ENCODE results near the gene RRAGD.

The RRAGD gene

GRCh38 chr6:89352278-89353117 lies 59.6 kb downstream of the RRAGD start, which contains the start of gene UBE2J1:
Gene UBE2J1, minus strand, starts transcription at chr6:89352722. Its CDS starts 153 bp downstream, at chr6:89352569.
- under 1% methylated on average over 98 of the region's 102 CpGs for WGBS
- H3K27ac ChIP-seq (ENCODE audit: low read length, poor library complexity, severe bottlenecking) = peak within 1 kb of the TSS; percentile 28
- peak within 1 kb of the TSS; percentile 82 for H3K4me2 ChIP-seq (ENCODE audit: low read length, poor library complexity, severe bottlenecking)
- H4K8ac ChIP-seq (ENCODE audit: low read length) = peak within 1 kb of the TSS; percentile 97
- H3K9ac ChIP-seq (ENCODE audit: low read length) = peak within 1 kb of the TSS; percentile 96
- peaks cover 0 to 2% of the 10 kb centered on the region in 2 experiments for H3K36me3 ChIP-seq (ENCODE audit: control insufficient read depth in 1 of 2, insufficient read depth in 2 of 2, low read depth in 1 of 2, low read length in 2 of 2)
- peak within 1 kb of the TSS; percentile 97 to 99 for H3K4ac ChIP-seq (ENCODE audit: low read depth in 1 of 2, low read length in 2 of 2)
- H3K14ac ChIP-seq (ENCODE audit: low read length in 2 of 2) = peak within 1 kb of the TSS in 1 of 2 experiments; percentile 98
- H2BK15ac ChIP-seq (ENCODE audit: low read depth, poor library complexity, severe bottlenecking) = peak within 1 kb of the TSS; percentile 99
- peaks cover 2% of the 10 kb centered on the region for H3K79me1 ChIP-seq (replicated peaks; ENCODE audit: low read length, poor library complexity, severe bottlenecking)
- H3K4me3 ChIP-seq (ENCODE audit: insufficient read depth in 1 of 2, low read depth in 1 of 2, low read length in 2 of 2) = peak within 1 kb of the TSS; percentile 85 to 94
- peak within 1 kb of the TSS; percentile 97 for H2BK120ac ChIP-seq (ENCODE audit: low read depth, low read length)
- H2AFZ ChIP-seq (ENCODE audit: low read depth, low read length) = peak within 1 kb of the TSS; percentile 82
- H3K4me1 ChIP-seq (ENCODE audit: control insufficient read depth, insufficient read depth, low read depth, low read length) = peaks cover 13% of the 10 kb centered on the region
- peak within 1 kb of the TSS; percentile 97 for H4K91ac ChIP-seq (ENCODE audit: low read length)
- peak within 1 kb of the TSS; percentile 54 to 83 for H3K23ac ChIP-seq (ENCODE audit: low read length in 2 of 2)
- no peak within 1 kb of the TSS for H2AK5ac ChIP-seq (ENCODE audit: low read length, severe bottlenecking)
- peak within 1 kb of the TSS; percentile 97 to 99 for H3K18ac ChIP-seq (ENCODE audit: low read depth in 1 of 2, low read length in 2 of 2)
- H2BK12ac ChIP-seq (ENCODE audit: low read length in 2 of 2) = peak within 1 kb of the TSS; percentile 82 to 84
- no peaks in the 10 kb centered on the region for H3K9me3 ChIP-seq (ENCODE audit: control insufficient read depth, low read length)
- DNase-seq = peak; percentile 95
- peak within 1 kb of the TSS; percentile 71 for H2BK5ac ChIP-seq (ENCODE audit: low read depth, low read length, poor library complexity, severe bottlenecking)
- H3K27me3 ChIP-seq (ENCODE audit: control insufficient read depth in 1 of 2, insufficient read depth in 1 of 2, low read length in 2 of 2) = no peaks in the 10 kb centered on the region

- peak overlapping the region; percentile 97 for H4K8ac ChIP-seq (ENCODE audit: low read length)
- peak overlapping the region; percentile 96 for H3K9ac ChIP-seq (ENCODE audit: low read length)
- peak; percentile 31 for DNase-seq
- H2BK15ac ChIP-seq (ENCODE audit: low read depth, poor library complexity, severe bottlenecking) = no peak overlapping the region
- peak overlapping the region in 1 of 2 experiments; percentile 90 for H3K14ac ChIP-seq (ENCODE audit: low read length in 2 of 2)
- H3K4me1 ChIP-seq (ENCODE audit: control insufficient read depth, insufficient read depth, low read depth, low read length) = peaks cover 13% of the 10 kb centered on the region
- H3K79me1 ChIP-seq (replicated peaks; ENCODE audit: low read length, poor library complexity, severe bottlenecking) = peaks cover 2% of the 10 kb centered on the region
- H2BK12ac ChIP-seq (ENCODE audit: low read length in 2 of 2) = peak overlapping the region; percentile 54 to 82
- no peaks in the 10 kb centered on the region for H3K9me3 ChIP-seq (ENCODE audit: control insufficient read depth, low read length)
- H3K18ac ChIP-seq (ENCODE audit: low read depth in 1 of 2, low read length in 2 of 2) = peak overlapping the region; percentile 97 to 99
- peak overlapping the region; percentile 97 to 99 for H3K4ac ChIP-seq (ENCODE audit: low read depth in 1 of 2, low read length in 2 of 2)
- peak overlapping the region; percentile 28 for H3K27ac ChIP-seq (ENCODE audit: low read length, poor library complexity, severe bottlenecking)
- peak overlapping the region; percentile 97 for H4K91ac ChIP-seq (ENCODE audit: low read length)
- no peak overlapping the region for H2BK5ac ChIP-seq (ENCODE audit: low read depth, low read length, poor library complexity, severe bottlenecking)
- peak overlapping the region; percentile 82 for H3K4me2 ChIP-seq (ENCODE audit: low read length, poor library complexity, severe bottlenecking)
- peak overlapping the region; percentile 85 to 94 for H3K4me3 ChIP-seq (ENCODE audit: insufficient read depth in 1 of 2, low read depth in 1 of 2, low read length in 2 of 2)
- H3K36me3 ChIP-seq (ENCODE audit: control insufficient read depth in 1 of 2, insufficient read depth in 2 of 2, low read depth in 1 of 2, low read length in 2 of 2) = peaks cover 0 to 2% of the 10 kb centered on the region in 2 experiments
- H3K27me3 ChIP-seq (ENCODE audit: control insufficient read depth in 1 of 2, insufficient read depth in 1 of 2, low read length in 2 of 2) = no peaks in the 10 kb centered on the region
- peak overlapping the region; percentile 44 to 83 for H3K23ac ChIP-seq (ENCODE audit: low read length in 2 of 2)
- WGBS = 10% methylated on average over 3 of the region's 12 CpGs
- H2AK5ac ChIP-seq (ENCODE audit: low read length, severe bottlenecking) = no peak overlapping the region
- H2AFZ ChIP-seq (ENCODE audit: low read depth, low read length) = peak overlapping the region; percentile 82
- no peak overlapping the region for H2BK120ac ChIP-seq (ENCODE audit: low read depth, low read length)
Measured at GRCh38 chr6:89351671-89352277, 60.3 kb downstream of the RRAGD start.

GRCh38 chr6:89350281-89350966 lies 61.6 kb downstream of the RRAGD start:
- H3K79me1 ChIP-seq (replicated peaks; ENCODE audit: low read length, poor library complexity, severe bottlenecking) = peaks cover 5% of the 10 kb centered on the region
- no peak overlapping the region for H2BK5ac ChIP-seq (ENCODE audit: low read depth, low read length, poor library complexity, severe bottlenecking)
- WGBS = 69% methylated on average over 3 of the region's 4 CpGs
- H3K36me3 ChIP-seq (ENCODE audit: control insufficient read depth in 1 of 2, insufficient read depth in 2 of 2, low read depth in 1 of 2, low read length in 2 of 2) = peaks cover 0 to 2% of the 10 kb centered on the region in 2 experiments
- no peak overlapping the region for H3K18ac ChIP-seq (ENCODE audit: low read depth in 1 of 2, low read length in 2 of 2)
- no peaks in the 10 kb centered on the region for H3K27me3 ChIP-seq (ENCODE audit: control insufficient read depth in 1 of 2, insufficient read depth in 1 of 2, low read length in 2 of 2)
- no peak overlapping the region for H2BK12ac ChIP-seq (ENCODE audit: low read length in 2 of 2)
- H4K8ac ChIP-seq (ENCODE audit: low read length) = no peak overlapping the region
- H3K4me1 ChIP-seq (ENCODE audit: control insufficient read depth, insufficient read depth, low read depth, low read length) = peaks cover 18% of the 10 kb centered on the region
- peak; percentile 37 for DNase-seq
- no peak overlapping the region for H3K23ac ChIP-seq (ENCODE audit: low read length in 2 of 2)
- peak overlapping the region in 1 of 2 experiments; percentile 94 for H3K4me3 ChIP-seq (ENCODE audit: insufficient read depth in 1 of 2, low read depth in 1 of 2, low read length in 2 of 2)
- no peak overlapping the region for H4K91ac ChIP-seq (ENCODE audit: low read length)
- H3K27ac ChIP-seq (ENCODE audit: low read length, poor library complexity, severe bottlenecking) = no peak overlapping the region
- H2BK120ac ChIP-seq (ENCODE audit: low read depth, low read length) = no peak overlapping the region
- H3K9me3 ChIP-seq (ENCODE audit: control insufficient read depth, low read length) = no peaks in the 10 kb centered on the region
- no peak overlapping the region for H2BK15ac ChIP-seq (ENCODE audit: low read depth, poor library complexity, severe bottlenecking)
- no peak overlapping the region for H3K4ac ChIP-seq (ENCODE audit: low read depth in 1 of 2, low read length in 2 of 2)
- no peak overlapping the region for H2AFZ ChIP-seq (ENCODE audit: low read depth, low read length)
- H2AK5ac ChIP-seq (ENCODE audit: low read length, severe bottlenecking) = no peak overlapping the region
- peak overlapping the region; percentile 18 for H3K4me2 ChIP-seq (ENCODE audit: low read length, poor library complexity, severe bottlenecking)
- peak overlapping the region; percentile 51 for H3K9ac ChIP-seq (ENCODE audit: low read length)
- H3K14ac ChIP-seq (ENCODE audit: low read length in 2 of 2) = no peak overlapping the region

Measured in mesenchymal stem cell (in vitro differentiated cells and primary cell).